Activated naive CD8-positive, alpha-beta T cell treated with anti-CD3 and anti-CD28 coated beads for 36 hours (primary cell): ENCODE results near the gene CCAR1. TPM values are rescaled to one million over a fixed set of nuclear protein-coding genes. Genes with fewer than 3 reads are reported as not detected.
"Not testable (repeated sequence)": the region's sequence is repeated elsewhere in the genome, so short reads cannot be mapped to it uniquely, and the experiment has no call there.

Experiments used
- DNase-seq: peaks from one replicate; pipeline ENCODE4 v3.0.0; 2021
- H3K27ac Mint-ChIP-seq: one replicate; pipeline ENCODE4 v1.8.0; 2022; ENCODE audit warnings: mild to moderate bottlenecking, moderate library complexity, mixed read lengths
- H3K27me3 Mint-ChIP-seq: one replicate; pipeline ENCODE4 v1.8.0; 2022; ENCODE audit warnings: mild to moderate bottlenecking, mixed read lengths
- H3K36me3 Mint-ChIP-seq: one replicate; pipeline ENCODE4 v1.8.0; 2021; ENCODE audit warnings: mild to moderate bottlenecking, mixed read lengths
- H3K4me1 Mint-ChIP-seq: one replicate; pipeline ENCODE4 v1.8.0; 2021; ENCODE audit warnings: mixed read lengths
- H3K4me3 Mint-ChIP-seq: one replicate; pipeline ENCODE4 v1.8.0; 2022; ENCODE audit warnings: mild to moderate bottlenecking, moderate library complexity, mixed read lengths
- H3K9me3 Mint-ChIP-seq: one replicate; pipeline ENCODE4 v1.8.0; 2022; ENCODE audit warnings: mixed read lengths
- total RNA-seq, 2 experiments: library from RNA; stranded (reverse); gene quantifications; one replicate each; pipeline ENCODE4 v1.2.3, GENCODE V29; 2021

CCAR1 gene, protein sequence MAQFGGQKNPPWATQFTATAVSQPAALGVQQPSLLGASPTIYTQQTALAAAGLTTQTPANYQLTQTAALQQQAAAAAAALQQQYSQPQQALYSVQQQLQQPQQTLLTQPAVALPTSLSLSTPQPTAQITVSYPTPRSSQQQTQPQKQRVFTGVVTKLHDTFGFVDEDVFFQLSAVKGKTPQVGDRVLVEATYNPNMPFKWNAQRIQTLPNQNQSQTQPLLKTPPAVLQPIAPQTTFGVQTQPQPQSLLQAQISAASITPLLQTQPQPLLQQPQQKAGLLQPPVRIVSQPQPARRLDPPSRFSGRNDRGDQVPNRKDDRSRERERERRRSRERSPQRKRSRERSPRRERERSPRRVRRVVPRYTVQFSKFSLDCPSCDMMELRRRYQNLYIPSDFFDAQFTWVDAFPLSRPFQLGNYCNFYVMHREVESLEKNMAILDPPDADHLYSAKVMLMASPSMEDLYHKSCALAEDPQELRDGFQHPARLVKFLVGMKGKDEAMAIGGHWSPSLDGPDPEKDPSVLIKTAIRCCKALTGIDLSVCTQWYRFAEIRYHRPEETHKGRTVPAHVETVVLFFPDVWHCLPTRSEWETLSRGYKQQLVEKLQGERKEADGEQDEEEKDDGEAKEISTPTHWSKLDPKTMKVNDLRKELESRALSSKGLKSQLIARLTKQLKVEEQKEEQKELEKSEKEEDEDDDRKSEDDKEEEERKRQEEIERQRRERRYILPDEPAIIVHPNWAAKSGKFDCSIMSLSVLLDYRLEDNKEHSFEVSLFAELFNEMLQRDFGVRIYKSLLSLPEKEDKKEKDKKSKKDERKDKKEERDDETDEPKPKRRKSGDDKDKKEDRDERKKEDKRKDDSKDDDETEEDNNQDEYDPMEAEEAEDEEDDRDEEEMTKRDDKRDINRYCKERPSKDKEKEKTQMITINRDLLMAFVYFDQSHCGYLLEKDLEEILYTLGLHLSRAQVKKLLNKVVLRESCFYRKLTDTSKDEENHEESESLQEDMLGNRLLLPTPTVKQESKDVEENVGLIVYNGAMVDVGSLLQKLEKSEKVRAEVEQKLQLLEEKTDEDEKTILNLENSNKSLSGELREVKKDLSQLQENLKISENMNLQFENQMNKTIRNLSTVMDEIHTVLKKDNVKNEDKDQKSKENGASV
- total RNA-seq = 100 to 1,000 TPM; 112 to 118 TPM

DNA sequence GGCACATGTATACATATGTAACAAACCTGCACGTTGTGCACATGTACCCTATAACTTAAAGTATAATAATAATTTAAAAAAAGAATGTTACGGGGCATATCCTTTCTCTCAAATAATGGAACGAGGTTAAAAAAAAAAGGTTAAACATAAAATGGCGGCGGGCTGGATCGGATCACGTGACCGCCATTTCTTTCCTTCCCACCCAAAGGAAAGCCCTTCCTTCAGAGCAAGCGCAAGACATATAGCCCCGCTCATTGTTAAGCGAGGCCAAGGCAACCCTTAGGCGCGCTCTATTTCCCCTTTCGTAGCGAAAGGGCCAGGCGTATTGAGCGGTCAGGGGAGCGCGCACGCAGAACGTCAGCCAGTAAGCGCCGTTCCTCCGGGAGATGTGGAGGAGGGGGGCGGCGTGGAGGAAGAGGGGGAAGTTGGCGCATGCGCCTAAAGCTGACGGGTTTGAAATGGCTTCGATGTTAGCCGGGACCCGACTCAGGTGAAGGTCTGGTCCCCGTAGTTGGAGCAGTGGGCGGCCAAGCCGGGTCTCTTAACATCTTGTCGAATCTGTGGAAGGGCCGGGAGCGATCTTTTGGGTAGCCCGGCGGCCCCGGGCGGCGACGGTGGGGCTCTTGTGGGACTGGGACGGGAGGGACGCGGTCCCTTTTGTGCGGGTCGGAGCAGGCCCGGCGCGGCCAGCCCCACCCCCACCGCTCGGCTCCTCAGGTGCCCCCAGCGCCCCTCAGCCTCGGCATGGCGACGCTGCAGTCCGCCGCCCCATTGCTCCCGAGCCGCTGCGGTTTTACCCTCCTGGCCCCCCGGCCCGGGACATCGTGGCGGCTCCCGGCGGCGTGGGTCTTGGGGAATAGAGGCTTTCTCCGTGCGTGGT, at the start of gene CCAR1:
Gene CCAR1 (plus strand): TSS at position 447 of the 880 bp plus-strand sequence. CDS start 1,266 bp downstream, outside the sequence.
- H3K4me3 Mint-ChIP-seq = peak within 1 kb of the TSS; percentile 95
- H3K27ac Mint-ChIP-seq = peak within 1 kb of the TSS; percentile 98
- peaks cover 14% of the 10 kb centered on the region for H3K4me1 Mint-ChIP-seq
- peak; percentile 95 for DNase-seq
- H3K27me3 Mint-ChIP-seq = no peaks in the 10 kb centered on the region
- peaks cover 28% of the 10 kb centered on the region for H3K36me3 Mint-ChIP-seq
- H3K9me3 Mint-ChIP-seq = peaks cover 4% of the 10 kb centered on the region

- H3K9me3 Mint-ChIP-seq = no peaks in the 10 kb centered on the region
- H3K27ac Mint-ChIP-seq = no peak overlapping the region
- no peak for DNase-seq
- H3K4me1 Mint-ChIP-seq = no peaks in the 10 kb centered on the region
- H3K4me3 Mint-ChIP-seq = no peak overlapping the region
- H3K36me3 Mint-ChIP-seq = peaks cover 3% of the 10 kb centered on the region
- no peaks in the 10 kb centered on the region for H3K27me3 Mint-ChIP-seq
Observed at GRCh38 chr10:68684413-68684812, 36.6 kb upstream of the CCAR1 start.

DNA sequence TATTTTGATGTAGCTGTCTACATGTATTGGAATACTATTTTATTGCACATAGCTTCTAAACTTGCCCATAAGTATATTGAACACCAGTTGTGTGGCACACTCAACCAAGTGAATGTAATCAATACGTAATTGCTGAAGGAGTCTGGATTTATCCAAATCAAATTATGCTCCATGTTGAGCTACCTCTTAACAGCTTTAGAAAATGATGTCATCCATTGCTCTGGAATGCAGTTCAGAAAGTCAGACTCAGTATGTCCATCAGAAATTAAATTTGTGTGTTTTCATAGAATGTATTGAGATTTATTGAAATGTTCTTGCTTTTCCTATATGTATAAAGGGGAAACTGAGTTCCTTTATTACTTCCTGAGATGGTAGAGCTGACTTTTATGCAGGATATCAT, 25.0 kb upstream of the CCAR1 start:
- no peak for DNase-seq
- Mint-ChIP-seq H3K27ac (no peak overlapping the region), H3K36me3 (no peaks in the 10 kb centered on the region), H3K27me3 (no peaks in the 10 kb centered on the region), H3K4me3 (no peak overlapping the region), H3K4me1 (no peaks in the 10 kb centered on the region), H3K9me3 (no peaks in the 10 kb centered on the region)

- Mint-ChIP-seq H3K4me1 (no peaks in the 10 kb centered on the region), H3K27ac (no peak overlapping the region), H3K36me3 (no peaks in the 10 kb centered on the region), H3K9me3 (no peaks in the 10 kb centered on the region), H3K4me3 (no peak overlapping the region), H3K27me3 (no peaks in the 10 kb centered on the region)
- no peak for DNase-seq
Observed at GRCh38 chr10:68697106-68697505, 23.9 kb upstream of the CCAR1 start.

DNA sequence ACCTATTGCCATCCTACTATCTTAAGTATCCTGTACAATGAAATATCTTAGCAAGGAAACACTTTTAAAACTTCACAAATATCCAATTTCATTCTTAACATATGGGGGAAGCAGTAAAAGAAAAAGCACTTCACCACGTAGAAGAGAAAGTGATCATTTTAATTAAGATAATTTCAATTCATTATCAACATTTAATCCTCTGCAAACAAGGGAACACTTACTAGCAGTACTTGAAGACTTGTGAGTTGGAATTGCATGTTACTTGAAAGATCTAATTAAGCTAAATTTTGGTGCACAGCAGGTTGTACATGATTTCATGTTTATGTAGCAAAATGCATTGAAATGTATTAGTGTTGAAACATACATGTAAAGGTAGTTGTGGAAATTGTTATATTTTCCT, 20.8 kb upstream of the CCAR1 start:
- Mint-ChIP-seq H3K36me3 (no peaks in the 10 kb centered on the region), H3K9me3 (no peaks in the 10 kb centered on the region), H3K27ac (no peak overlapping the region), H3K4me1 (no peaks in the 10 kb centered on the region), H3K4me3 (no peak overlapping the region), H3K27me3 (no peaks in the 10 kb centered on the region)
- no peak for DNase-seq

GRCh38 chr10:68705548-68705947, 15.5 kb upstream of the CCAR1 start:
- no peaks in the 10 kb centered on the region for H3K9me3 Mint-ChIP-seq
- H3K4me1 Mint-ChIP-seq = no peaks in the 10 kb centered on the region
- DNase-seq = no peak
- no peaks in the 10 kb centered on the region for H3K36me3 Mint-ChIP-seq
- H3K27me3 Mint-ChIP-seq = no peaks in the 10 kb centered on the region
- no peak overlapping the region for H3K4me3 Mint-ChIP-seq
- H3K27ac Mint-ChIP-seq = no peak overlapping the region

GRCh38 chr10:68708987-68709386, 12.1 kb upstream of the CCAR1 start:
- not testable (repeated sequence) for H3K27ac Mint-ChIP-seq, H3K4me1 Mint-ChIP-seq, H3K27me3 Mint-ChIP-seq, DNase-seq, H3K36me3 Mint-ChIP-seq, H3K9me3 Mint-ChIP-seq, H3K4me3 Mint-ChIP-seq

- not testable (repeated sequence) for H3K27me3 Mint-ChIP-seq, H3K27ac Mint-ChIP-seq
Observed at GRCh38 chr10:68713065-68713464, 8.0 kb upstream of the CCAR1 start.

DNA sequence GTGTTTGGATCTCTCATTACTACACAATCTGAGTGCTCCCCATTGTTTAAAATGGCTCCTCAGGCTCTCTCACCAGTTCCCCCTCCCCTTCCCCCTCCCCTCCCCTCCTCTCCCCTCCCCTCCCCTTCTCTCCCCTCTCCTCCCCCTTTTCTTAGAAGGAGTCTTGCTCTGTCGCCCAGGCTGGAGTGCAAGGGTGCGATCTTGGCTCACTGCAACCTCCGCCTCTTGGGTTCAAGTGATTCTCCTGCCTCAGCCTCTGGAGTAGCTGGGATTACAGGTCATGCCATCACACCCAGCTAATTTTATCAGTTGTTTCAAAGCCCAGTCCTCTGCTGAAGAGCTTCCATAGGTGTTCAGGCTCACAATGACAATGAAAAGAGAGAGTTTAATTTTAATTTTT, 3.6 kb upstream of the CCAR1 start:
- Mint-ChIP-seq H3K4me1 (peaks cover 7% of the 10 kb centered on the region), H3K9me3 (peaks cover 4% of the 10 kb centered on the region), H3K36me3 (peaks cover 8% of the 10 kb centered on the region), H3K27me3 (no peaks in the 10 kb centered on the region), H3K4me3 (no peak overlapping the region), H3K27ac (no peak overlapping the region)
- DNase-seq = no peak

More at GRCh38 chr10:68713065-68713464, 8.0 kb upstream of the CCAR1 start:
- H3K4me1 Mint-ChIP-seq, H3K9me3 Mint-ChIP-seq, DNase-seq, H3K36me3 Mint-ChIP-seq, H3K4me3 Mint-ChIP-seq: not testable (repeated sequence)

- peaks cover 4% of the 10 kb centered on the region for H3K9me3 Mint-ChIP-seq
- peaks cover 33% of the 10 kb centered on the region for H3K36me3 Mint-ChIP-seq
- DNase-seq = no peak
- H3K27ac Mint-ChIP-seq = peak overlapping the region; percentile 98
- H3K27me3 Mint-ChIP-seq = no peaks in the 10 kb centered on the region
- H3K4me1 Mint-ChIP-seq = peaks cover 18% of the 10 kb centered on the region
- peak overlapping the region; percentile 95 for H3K4me3 Mint-ChIP-seq
Observed at GRCh38 chr10:68721673-68722335, 765 bp downstream of the CCAR1 start.

GRCh38 chr10:68725016-68725415, 4.0 kb downstream of the CCAR1 start:
- Mint-ChIP-seq H3K9me3 (no peaks in the 10 kb centered on the region), H3K4me3 (no peak overlapping the region), H3K27ac (no peak overlapping the region), H3K27me3 (no peaks in the 10 kb centered on the region), H3K36me3 (peaks cover 41% of the 10 kb centered on the region), H3K4me1 (peaks cover 22% of the 10 kb centered on the region)
- no peak for DNase-seq

GRCh38 chr10:68727146-68727545, 6.1 kb downstream of the CCAR1 start:
- no peak overlapping the region for H3K27ac Mint-ChIP-seq
- no peaks in the 10 kb centered on the region for H3K9me3 Mint-ChIP-seq
- H3K4me3 Mint-ChIP-seq = no peak overlapping the region
- peaks cover 23% of the 10 kb centered on the region for H3K4me1 Mint-ChIP-seq
- peaks cover 40% of the 10 kb centered on the region for H3K36me3 Mint-ChIP-seq
- no peak for DNase-seq
- no peaks in the 10 kb centered on the region for H3K27me3 Mint-ChIP-seq

GRCh38 chr10:68732651-68733050, 11.6 kb downstream of the CCAR1 start:
- Mint-ChIP-seq H3K36me3 (peaks cover 30% of the 10 kb centered on the region), H3K4me1 (peaks cover 12% of the 10 kb centered on the region), H3K27ac (no peak overlapping the region), H3K9me3 (no peaks in the 10 kb centered on the region), H3K4me3 (no peak overlapping the region), H3K27me3 (no peaks in the 10 kb centered on the region)
- DNase-seq = no peak

DNA sequence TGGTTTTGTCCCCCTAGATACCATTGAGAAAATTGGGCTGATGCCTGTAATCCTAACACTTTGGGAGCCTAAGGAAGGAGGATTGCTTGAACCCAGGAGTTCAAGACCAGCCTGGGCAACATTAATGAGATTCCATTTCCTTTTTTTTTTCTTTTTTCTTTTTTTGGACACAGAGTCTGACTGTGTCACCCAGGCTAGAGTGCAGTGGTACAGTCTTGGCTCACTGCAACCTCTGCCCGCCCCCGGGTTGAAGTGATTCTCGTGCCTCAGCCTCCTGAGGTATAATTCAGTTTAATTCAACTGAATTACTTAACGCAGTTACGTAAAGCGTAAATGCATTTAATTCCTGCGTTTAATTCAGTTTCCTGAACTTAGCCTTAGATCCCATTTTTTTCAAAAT, 13.3 kb downstream of the CCAR1 start:
- H3K36me3 Mint-ChIP-seq = peaks cover 29% of the 10 kb centered on the region
- no peak overlapping the region for H3K27ac Mint-ChIP-seq
- H3K9me3 Mint-ChIP-seq = no peaks in the 10 kb centered on the region
- no peak for DNase-seq
- H3K27me3 Mint-ChIP-seq = no peaks in the 10 kb centered on the region
- H3K4me3 Mint-ChIP-seq = no peak overlapping the region
- H3K4me1 Mint-ChIP-seq = peaks cover 15% of the 10 kb centered on the region
